Measurements from ENCODE around the gene KRTAP5-2. TPM values are rescaled to one million over a fixed set of nuclear protein-coding genes. Genes with fewer than 3 reads are reported as not detected.

Gene KRTAP5-2
- total RNA-seq, 2 donors from 2014 or later: not detected

Other genes starting within 250 kb of the KRTAP5-2 start
- gene BRSK2, start 208.4 kb downstream of the KRTAP5-2 start, total RNA-seq: 1 to 10 TPM in 1 of 2 donors, under 1 TPM in 1; 0.81 to 1.0 TPM
- 10 to 100 TPM; 47.5 to 57.2 TPM for gene MOB2, start 111.5 kb downstream of the KRTAP5-2 start, total RNA-seq
- 10 to 100 TPM; 11.0 to 19.4 TPM for gene DUSP8, start 26.0 kb downstream of the KRTAP5-2 start, total RNA-seq
- not detected for gene KRTAP5-1, start 13.0 kb downstream of the KRTAP5-2 start, total RNA-seq
- not detected for gene KRTAP5-3, start 10.2 kb upstream of the KRTAP5-2 start, total RNA-seq
- not detected for gene KRTAP5-4, start 23.8 kb upstream of the KRTAP5-2 start, total RNA-seq
- gene KRTAP5-5, start 31.5 kb upstream of the KRTAP5-2 start, total RNA-seq: not detected
- not detected for gene KRTAP5-6, start 98.9 kb upstream of the KRTAP5-2 start, total RNA-seq
- gene IFITM10, start 152.3 kb upstream of the KRTAP5-2 start, total RNA-seq: 1 to 10 TPM; 1.4 to 2.4 TPM
- gene CTSD, start 165.6 kb upstream of the KRTAP5-2 start, total RNA-seq: 100 to 1,000 TPM; 351 to 519 TPM
- gene SYT8, start 236.7 kb upstream of the KRTAP5-2 start, total RNA-seq: not detected
- 1 to 10 TPM; 1.0 to 1.3 TPM for gene TNNI2, start 240.7 kb upstream of the KRTAP5-2 start, total RNA-seq

All from posterior vena cava (tissue), 2 donors.